Activated naive CD8-positive, alpha-beta T cell (primary cell): ENCODE data around the gene MLLT3.
A peak's percentile ranks its signal among the peaks of the same experiment; 100 is the strongest.

ENCODE experiments used
- H3K27ac Mint-ChIP-seq: one replicate; pipeline ENCODE4 v1.8.0; 2021; ENCODE audit warnings: mixed read lengths
- H3K27me3 Mint-ChIP-seq: one replicate; pipeline ENCODE4 v1.8.0; 2021; ENCODE audit warnings: mixed read lengths
- H3K36me3 Mint-ChIP-seq: one replicate; pipeline ENCODE4 v1.8.0; 2021; ENCODE audit warnings: mixed read lengths
- H3K4me1 Mint-ChIP-seq: one replicate; pipeline ENCODE4 v1.8.0; 2021; ENCODE audit warnings: low read depth, mixed read lengths
- H3K4me3 Mint-ChIP-seq: one replicate; pipeline ENCODE4 v1.8.0; 2021; ENCODE audit warnings: mild to moderate bottlenecking, mixed read lengths
- H3K9me3 Mint-ChIP-seq: one replicate; pipeline ENCODE4 v1.8.0; 2021; ENCODE audit warnings: low read depth, mixed read lengths

Gene MLLT3

GRCh38 chr9:20312732-20313131 is 309.6 kb downstream of the MLLT3 start:
- peak overlapping the region; percentile 13 for H3K27ac Mint-ChIP-seq
- H3K4me1 Mint-ChIP-seq = peaks cover 50% of the 10 kb centered on the region

DNA sequence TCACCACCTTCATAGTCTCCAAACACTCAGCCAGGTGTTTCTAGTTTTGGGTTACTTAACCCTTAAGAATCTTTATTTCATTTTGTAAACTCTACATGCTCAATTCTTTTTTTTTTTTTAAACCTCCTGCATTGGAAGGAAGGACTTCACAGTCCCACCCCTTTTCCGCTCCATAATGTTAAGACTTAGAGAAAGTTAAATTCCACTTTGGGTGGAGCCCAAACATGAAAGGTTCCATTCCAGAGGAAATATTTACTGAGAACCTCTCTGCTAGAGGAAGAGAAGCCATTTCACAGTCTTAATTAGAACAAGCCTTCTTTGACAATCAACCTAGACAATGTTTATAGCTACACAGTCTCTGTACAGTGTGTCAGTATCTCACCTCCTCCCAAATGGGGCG is 312.3 kb downstream of the MLLT3 start:
- no peaks in the 10 kb centered on the region for H3K27me3 Mint-ChIP-seq
- H3K9me3 Mint-ChIP-seq = no peaks in the 10 kb centered on the region
- H3K4me3 Mint-ChIP-seq = no peak overlapping the region
- H3K36me3 Mint-ChIP-seq = no peaks in the 10 kb centered on the region
- H3K27ac Mint-ChIP-seq = no peak overlapping the region
- H3K4me1 Mint-ChIP-seq = peaks cover 29% of the 10 kb centered on the region

More at GRCh38 chr9:20312732-20313131, 309.6 kb downstream of the MLLT3 start:
- Mint-ChIP-seq H3K36me3 (peaks cover 3% of the 10 kb centered on the region), H3K4me3 (no peak overlapping the region), H3K27me3 (no peaks in the 10 kb centered on the region), H3K9me3 (peaks cover 3% of the 10 kb centered on the region)

DNA sequence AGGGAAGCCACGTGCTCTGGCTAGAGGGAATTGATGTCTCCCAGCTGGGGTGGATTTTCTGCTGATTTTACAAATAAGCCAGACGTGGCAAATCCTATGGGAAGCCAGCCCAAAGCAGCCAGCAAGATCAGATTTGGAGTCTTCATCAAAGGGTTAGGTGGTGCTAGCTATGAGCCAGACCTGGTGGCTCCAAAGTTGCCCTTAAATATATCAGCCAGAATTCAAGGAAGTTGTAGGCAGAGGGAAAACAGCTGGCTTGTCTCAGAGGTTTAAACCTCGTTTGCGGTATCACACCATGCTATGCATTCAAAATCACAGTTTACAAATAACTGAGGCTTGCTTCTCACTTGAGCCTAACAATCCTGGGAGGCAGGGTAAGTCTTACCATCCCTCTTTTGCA is 313.2 kb downstream of the MLLT3 start:
- H3K4me1 Mint-ChIP-seq = peaks cover 22% of the 10 kb centered on the region
- H3K27ac Mint-ChIP-seq = no peak overlapping the region

DNA sequence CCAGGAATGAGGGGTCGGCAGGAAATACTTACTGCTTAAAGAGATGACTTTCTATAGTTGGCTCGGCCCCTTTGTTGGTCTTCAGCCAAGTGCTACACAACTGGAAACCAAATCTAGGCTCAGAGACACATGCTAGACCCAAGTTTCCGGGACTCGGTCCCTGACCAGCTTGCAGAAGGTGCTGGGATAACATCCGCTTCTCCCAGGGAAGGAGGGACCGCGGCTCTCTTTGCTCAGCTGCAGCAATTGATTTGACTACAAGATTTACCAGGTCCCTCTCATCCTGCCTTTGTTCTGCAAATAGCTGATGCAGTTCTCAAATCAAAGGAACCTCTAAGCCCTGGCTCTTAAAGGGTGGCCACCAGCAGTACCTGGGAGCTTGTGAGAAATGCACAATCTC is 314.7 kb downstream of the MLLT3 start:
- Mint-ChIP-seq H3K9me3 (no peaks in the 10 kb centered on the region), H3K27me3 (no peaks in the 10 kb centered on the region), H3K4me3 (no peak overlapping the region), H3K27ac (no peak overlapping the region), H3K36me3 (no peaks in the 10 kb centered on the region), H3K4me1 (peaks cover 9% of the 10 kb centered on the region)

More for the DNA sequence above, 313.2 kb downstream of the MLLT3 start:
- no peaks in the 10 kb centered on the region for H3K36me3 Mint-ChIP-seq
- no peaks in the 10 kb centered on the region for H3K9me3 Mint-ChIP-seq
- H3K27me3 Mint-ChIP-seq = no peaks in the 10 kb centered on the region
- H3K4me3 Mint-ChIP-seq = no peak overlapping the region

GRCh38 chr9:20305452-20305851 is 316.8 kb downstream of the MLLT3 start:
- no peak overlapping the region for H3K27ac Mint-ChIP-seq
- no peaks in the 10 kb centered on the region for H3K27me3 Mint-ChIP-seq

GRCh38 chr9:20303996-20304395 is 318.3 kb downstream of the MLLT3 start:
- Mint-ChIP-seq H3K9me3 (peaks cover 5% of the 10 kb centered on the region), H3K4me1 (peaks cover 26% of the 10 kb centered on the region), H3K27me3 (no peaks in the 10 kb centered on the region), H3K4me3 (no peak overlapping the region), H3K36me3 (peaks cover 3% of the 10 kb centered on the region), H3K27ac (no peak overlapping the region)

More at GRCh38 chr9:20305452-20305851, 316.8 kb downstream of the MLLT3 start:
- Mint-ChIP-seq H3K4me1 (peaks cover 14% of the 10 kb centered on the region), H3K9me3 (peaks cover 5% of the 10 kb centered on the region), H3K36me3 (peaks cover 3% of the 10 kb centered on the region), H3K4me3 (no peak overlapping the region)

- Mint-ChIP-seq H3K27ac (no peak overlapping the region), H3K4me3 (no peak overlapping the region), H3K4me1 (peaks cover 29% of the 10 kb centered on the region), H3K36me3 (peaks cover 3% of the 10 kb centered on the region), H3K27me3 (no peaks in the 10 kb centered on the region), H3K9me3 (peaks cover 5% of the 10 kb centered on the region)
These were observed 319.2 kb downstream of the MLLT3 start for GRCh38 chr9:20303066-20303465.

GRCh38 chr9:20302197-20302596 is 320.1 kb downstream of the MLLT3 start:
- H3K4me1 Mint-ChIP-seq = peaks cover 28% of the 10 kb centered on the region
- H3K27me3 Mint-ChIP-seq = no peaks in the 10 kb centered on the region
- no peak overlapping the region for H3K4me3 Mint-ChIP-seq
- H3K36me3 Mint-ChIP-seq = peaks cover 3% of the 10 kb centered on the region
- H3K9me3 Mint-ChIP-seq = peaks cover 5% of the 10 kb centered on the region
- no peak overlapping the region for H3K27ac Mint-ChIP-seq

GRCh38 chr9:20300430-20301115 is 321.7 kb downstream of the MLLT3 start:
- Mint-ChIP-seq H3K9me3 (peaks cover 5% of the 10 kb centered on the region), H3K4me1 (peaks cover 28% of the 10 kb centered on the region)

DNA sequence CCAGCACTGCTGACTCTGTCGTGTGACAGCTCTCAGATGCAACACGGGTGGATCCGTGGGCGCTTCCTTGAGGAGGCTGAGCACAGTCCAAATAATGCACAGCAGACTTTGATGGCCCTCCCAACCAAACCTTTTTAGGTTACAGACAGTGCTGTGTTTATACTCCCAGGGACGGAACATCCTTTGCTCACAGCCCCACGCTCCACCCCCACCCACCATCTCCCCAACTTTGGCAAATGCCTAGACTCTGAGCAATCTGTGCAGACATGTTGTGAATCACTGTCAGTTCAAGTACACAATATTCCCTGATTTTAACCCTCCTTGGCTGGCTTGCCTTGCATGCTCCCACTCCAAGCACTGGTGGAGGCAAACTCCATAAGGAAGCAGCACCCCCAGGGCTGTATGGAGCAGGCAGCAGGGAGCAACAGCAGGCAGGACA is 324.6 kb downstream of the MLLT3 start:
- H3K27me3 Mint-ChIP-seq = no peaks in the 10 kb centered on the region
- peaks cover 3% of the 10 kb centered on the region for H3K36me3 Mint-ChIP-seq
- no peak overlapping the region for H3K4me3 Mint-ChIP-seq
- peaks cover 5% of the 10 kb centered on the region for H3K9me3 Mint-ChIP-seq
- peaks cover 30% of the 10 kb centered on the region for H3K4me1 Mint-ChIP-seq
- H3K27ac Mint-ChIP-seq = no peak overlapping the region

More at GRCh38 chr9:20300430-20301115, 321.7 kb downstream of the MLLT3 start:
- peak overlapping the region; percentile 43 for H3K27ac Mint-ChIP-seq
- H3K36me3 Mint-ChIP-seq = peaks cover 3% of the 10 kb centered on the region
- no peak overlapping the region for H3K4me3 Mint-ChIP-seq
- H3K27me3 Mint-ChIP-seq = no peaks in the 10 kb centered on the region

DNA sequence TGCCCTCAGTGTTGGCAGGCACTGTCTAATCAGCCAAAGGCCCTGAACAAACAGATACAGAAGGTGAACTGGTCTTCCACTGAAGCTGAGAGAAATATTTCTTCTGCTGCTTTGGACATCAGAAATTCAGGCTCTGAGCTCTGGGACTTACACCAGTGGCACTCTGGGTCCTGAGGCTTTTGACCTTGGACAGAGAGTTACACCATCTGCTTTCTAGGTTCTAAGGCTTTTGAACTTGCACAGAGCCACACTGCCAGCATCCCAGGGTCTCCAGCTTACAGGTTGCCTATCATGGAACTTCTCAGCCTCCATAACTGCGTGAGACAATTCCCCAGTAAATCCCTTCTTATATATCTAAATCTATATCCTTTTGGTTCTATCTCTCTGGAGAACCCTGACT is 326.7 kb downstream of the MLLT3 start:
- Mint-ChIP-seq H3K27me3 (no peaks in the 10 kb centered on the region), H3K9me3 (peaks cover 3% of the 10 kb centered on the region), H3K36me3 (peaks cover 2% of the 10 kb centered on the region), H3K27ac (no peak overlapping the region), H3K4me3 (no peak overlapping the region), H3K4me1 (peaks cover 18% of the 10 kb centered on the region)

DNA sequence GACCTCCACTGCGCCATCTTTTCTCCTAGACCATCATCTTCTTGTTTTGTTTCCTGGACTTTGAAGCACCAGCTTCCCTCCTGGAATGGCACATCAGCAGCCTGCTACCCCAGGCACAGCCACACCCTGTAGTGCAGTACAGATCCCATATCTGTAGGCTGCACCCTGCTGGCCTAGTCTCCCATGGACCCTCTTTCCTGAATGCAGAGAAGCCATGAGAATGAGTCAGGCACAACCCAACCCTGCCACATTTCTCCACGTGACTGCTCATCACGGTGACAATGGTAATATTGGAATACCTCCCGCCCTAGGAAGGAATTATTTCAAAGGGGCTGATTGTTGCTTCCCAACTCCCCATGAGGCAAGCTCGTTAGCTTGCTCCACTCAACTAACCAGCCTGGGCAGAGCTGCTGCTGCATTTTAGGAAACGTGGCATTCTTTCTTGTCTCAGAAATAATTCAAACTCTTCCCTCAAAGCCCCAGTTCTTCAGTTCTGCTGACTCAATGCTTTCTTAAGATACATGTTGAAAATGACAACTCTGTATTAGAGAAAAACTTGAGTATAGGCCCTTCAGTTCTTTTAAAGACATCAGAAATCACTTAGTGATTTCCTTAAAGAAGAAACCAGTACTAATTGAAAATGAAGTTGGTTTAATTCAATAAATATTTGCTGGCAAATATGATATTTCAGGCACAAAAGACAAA is 328.1 kb downstream of the MLLT3 start:
- Mint-ChIP-seq H3K27me3 (no peaks in the 10 kb centered on the region), H3K9me3 (peaks cover 5% of the 10 kb centered on the region), H3K36me3 (peaks cover 2% of the 10 kb centered on the region), H3K4me3 (no peak overlapping the region), H3K4me1 (peaks cover 7% of the 10 kb centered on the region), H3K27ac (no peak overlapping the region)

- H3K9me3 Mint-ChIP-seq = peaks cover 8% of the 10 kb centered on the region
- H3K4me3 Mint-ChIP-seq = no peak overlapping the region
- H3K4me1 Mint-ChIP-seq = peaks cover 8% of the 10 kb centered on the region
These were observed 330.3 kb downstream of the MLLT3 start for GRCh38 chr9:20292002-20292401.

More at GRCh38 chr9:20292002-20292401, 330.3 kb downstream of the MLLT3 start:
- H3K27me3 Mint-ChIP-seq = no peaks in the 10 kb centered on the region
- H3K36me3 Mint-ChIP-seq = peaks cover 5% of the 10 kb centered on the region
- no peak overlapping the region for H3K27ac Mint-ChIP-seq
